Fibroblast of skin of right biceps (primary cell): Measurements from ENCODE around the gene CLEC16A.

Experiments used
- DNase-seq: peaks from one replicate; pipeline ENCODE4 v3.0.0-alpha.2; 2013

CLEC16A gene

GRCh38 chr16:10990378-10990777, 46.0 kb downstream of the CLEC16A start:
- DNase-seq, result no peak

GRCh38 chr16:10992112-10992511, 47.7 kb downstream of the CLEC16A start:
- peak; percentile 80 for DNase-seq

- peak; percentile 84 for DNase-seq
These were observed 48.4 kb downstream of the CLEC16A start for GRCh38 chr16:10992797-10993196.

DNA sequence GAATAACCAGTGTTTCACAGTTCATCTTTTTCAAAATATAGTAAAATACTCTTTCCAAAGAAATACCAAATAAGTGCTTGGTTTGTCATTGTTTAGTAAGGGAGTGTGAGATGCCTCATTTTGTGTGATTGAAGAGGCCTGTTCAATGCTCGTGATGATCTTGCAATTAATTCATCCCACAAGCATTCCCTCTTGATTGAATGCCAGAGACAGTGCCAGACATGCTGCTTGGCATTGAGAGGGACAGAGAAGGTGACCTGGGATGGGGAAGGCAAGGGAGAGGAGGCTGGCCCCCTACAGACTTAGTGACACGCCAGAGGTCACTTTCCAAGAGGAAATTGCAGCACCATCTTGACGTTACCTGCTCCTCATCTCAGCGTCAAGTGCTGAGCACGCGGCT, 49.3 kb downstream of the CLEC16A start:
- DNase-seq, result no peak

- DNase-seq, result no peak
These were observed 50.2 kb downstream of the CLEC16A start for GRCh38 chr16:10994571-10994970.

GRCh38 chr16:10995565-10995964, 51.2 kb downstream of the CLEC16A start:
- no peak for DNase-seq

GRCh38 chr16:10997485-10997884, 53.1 kb downstream of the CLEC16A start:
- DNase-seq, result no peak

DNA sequence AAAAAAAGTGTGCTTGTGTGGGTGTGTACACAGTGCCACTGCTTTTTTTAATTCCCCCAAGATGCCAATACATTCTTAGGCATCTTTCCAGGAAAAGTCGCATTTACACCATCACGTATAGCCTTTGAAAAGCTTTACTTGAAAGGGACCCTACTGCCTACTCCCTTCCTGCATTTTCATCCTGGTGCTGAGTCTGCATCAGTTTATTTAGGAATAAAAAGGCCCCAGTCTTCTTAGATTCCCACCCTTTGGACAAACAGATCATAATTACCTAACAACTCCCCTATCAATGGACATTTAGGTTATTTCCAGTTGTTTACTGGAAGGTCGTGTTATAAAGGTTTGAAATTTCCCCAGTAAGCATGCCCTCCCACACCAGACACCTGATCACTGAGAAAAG, 54.9 kb downstream of the CLEC16A start:
- DNase-seq, result no peak

DNA sequence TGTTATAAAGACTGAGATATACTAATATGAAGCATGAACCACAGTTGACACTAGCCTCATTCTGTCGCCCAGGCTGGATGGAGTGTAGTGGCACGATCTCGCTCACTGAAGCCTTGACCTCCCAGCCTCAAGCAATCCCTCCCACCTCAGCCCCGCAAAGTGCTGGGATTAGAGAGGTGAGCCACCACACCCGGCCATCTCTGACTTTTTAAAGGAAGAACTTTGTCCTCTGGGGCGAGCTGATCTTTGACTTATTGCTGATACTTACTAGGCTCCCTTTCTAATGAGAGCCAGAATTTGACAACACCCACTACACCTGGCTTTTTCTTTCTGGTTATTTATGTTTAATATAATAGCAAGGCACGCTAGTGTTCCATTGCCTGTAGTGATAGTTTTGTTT, 57.2 kb downstream of the CLEC16A start:
- DNase-seq, result no peak

DNA sequence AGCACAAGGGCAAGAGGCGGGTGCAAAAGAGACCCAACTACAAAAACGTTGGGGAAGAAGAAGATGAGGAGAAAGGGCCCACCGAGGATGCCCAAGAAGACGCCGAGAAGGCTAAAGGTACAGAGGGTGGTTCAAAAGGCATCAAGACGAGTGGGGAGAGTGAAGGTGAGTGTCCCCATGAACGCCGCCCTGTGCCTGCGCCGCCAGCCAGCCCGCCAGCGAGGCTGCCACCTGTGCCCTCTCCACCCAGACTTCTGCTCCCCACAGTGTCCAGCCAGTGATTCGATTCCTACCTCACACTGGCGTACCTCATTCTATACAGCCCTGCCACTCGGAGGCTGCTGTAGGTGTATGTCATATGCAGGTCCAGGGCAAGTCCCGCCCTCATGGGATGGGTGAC, 58.8 kb downstream of the CLEC16A start:
- no peak for DNase-seq

DNA sequence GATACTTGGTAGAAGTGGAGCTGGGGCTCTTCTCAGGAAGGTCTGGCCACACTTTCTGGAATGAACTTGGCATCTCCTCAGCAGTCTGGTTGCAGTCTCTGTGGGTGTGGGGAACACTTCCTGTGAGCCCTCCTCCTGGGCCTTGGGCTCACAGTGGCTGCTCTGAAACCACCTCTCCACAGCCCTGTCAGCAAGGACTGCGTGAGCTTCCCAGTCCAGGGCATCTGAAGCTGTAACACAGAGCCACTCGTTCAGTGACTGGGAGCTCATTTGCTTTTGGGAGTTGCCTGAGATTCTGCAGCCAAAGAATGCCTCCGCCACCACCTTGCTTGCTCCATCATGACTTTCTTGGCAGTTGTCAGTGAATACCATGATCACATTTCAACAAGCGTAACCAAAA, 60.0 kb downstream of the CLEC16A start:
- DNase-seq, result peak; percentile 76

- DNase-seq, result peak; percentile 87
These were observed 60.7 kb downstream of the CLEC16A start for GRCh38 chr16:11004973-11005610.

- DNase-seq, result peak; percentile 79
These were observed 61.2 kb downstream of the CLEC16A start for GRCh38 chr16:11005611-11005975.

DNA sequence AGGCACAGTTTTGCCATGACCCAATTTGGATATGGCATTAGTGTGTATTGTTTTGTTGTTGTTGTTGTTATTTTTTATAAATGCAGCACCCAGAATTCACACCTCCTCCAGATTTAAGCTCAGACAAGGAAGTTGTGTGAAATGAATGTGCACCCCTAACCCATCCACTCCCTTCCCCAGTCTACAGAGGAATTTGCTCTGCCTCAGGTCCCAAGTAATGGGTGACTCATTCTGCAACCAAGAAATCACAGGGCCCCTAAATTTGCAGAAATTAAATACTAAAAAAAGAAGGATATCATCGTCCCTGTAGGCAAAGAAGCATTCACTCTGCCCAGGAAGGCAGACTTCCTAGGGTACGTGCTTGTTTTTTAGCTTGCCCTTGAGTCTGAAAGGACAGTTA, 62.3 kb downstream of the CLEC16A start:
- DNase-seq, result peak; percentile 41

- DNase-seq, result no peak
These were observed 63.4 kb downstream of the CLEC16A start for GRCh38 chr16:11007714-11008280.

- DNase-seq, result no peak
These were observed 64.8 kb downstream of the CLEC16A start for GRCh38 chr16:11009027-11009755.

DNA sequence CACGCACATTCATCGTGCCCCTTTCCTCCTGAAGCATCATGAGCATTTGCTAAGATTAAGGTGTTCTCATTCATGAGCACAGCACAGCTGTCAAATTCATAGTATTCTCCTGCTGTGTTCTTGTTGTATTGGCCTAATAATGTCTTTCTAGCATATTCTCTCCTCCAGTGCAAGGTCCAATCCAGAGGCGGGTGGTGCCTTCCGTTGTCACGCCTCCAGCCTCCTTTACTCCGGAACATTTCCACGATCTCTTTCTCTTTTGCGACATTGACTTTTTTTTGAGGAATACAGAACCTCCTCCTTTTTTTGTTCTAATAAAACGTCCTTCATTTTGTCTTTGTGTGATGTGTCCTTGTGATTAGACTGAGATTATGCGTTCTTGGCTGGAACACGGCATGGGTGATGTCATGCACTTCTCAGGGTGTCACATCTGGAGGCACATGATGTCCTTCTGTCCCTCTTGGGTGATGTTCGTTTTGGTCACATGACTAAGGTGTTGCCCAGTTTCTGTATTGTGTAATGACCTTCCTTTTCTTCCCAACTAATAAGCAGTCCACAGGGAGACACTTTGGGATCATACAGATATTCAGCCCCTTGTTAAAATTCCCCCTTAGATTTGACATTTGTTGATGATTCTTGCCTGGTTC, 66.3 kb downstream of the CLEC16A start:
- DNase-seq, result no peak

DNA sequence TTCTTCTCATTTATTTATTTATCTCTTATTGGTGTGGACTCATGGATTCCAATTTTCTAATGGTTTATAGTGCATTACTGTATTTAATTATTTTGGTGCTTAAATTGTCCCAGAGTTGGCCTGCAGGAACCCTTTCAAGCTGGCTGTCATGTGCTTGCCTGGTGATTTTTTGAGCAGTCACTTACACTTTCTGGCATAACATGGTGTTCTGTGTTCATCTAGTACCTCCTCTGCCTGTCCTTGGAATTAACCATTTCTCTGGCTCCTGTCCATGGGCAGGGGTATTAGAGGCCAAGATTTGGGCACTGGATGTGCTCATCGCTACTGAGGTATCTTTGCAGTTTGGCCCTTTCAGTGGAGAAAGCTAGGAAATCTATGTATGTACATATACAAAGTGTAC, 67.0 kb downstream of the CLEC16A start:
- no peak for DNase-seq

- DNase-seq, result no peak
These were observed 68.5 kb downstream of the CLEC16A start for GRCh38 chr16:11012841-11013240.

GRCh38 chr16:11014136-11014535, 69.8 kb downstream of the CLEC16A start:
- no peak for DNase-seq

DNA sequence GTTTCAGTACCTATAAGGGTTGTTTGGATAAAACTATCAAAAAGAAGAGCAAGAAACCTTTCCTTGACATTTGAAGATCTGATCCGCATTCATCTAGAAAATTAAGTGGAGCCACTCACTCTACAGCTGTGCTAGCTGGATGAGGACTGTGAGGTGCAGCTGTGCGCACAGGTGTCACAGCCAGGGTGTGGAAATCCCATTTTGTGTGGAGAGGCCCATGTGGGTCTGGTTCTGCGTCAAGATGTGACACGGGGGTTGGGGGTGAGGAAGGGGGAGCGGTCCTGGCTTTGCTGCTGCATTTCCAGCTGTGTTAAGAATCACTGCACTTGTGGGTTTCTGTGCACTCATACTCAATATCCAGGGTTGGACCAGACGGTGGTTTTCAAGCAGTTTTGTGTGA, 70.7 kb downstream of the CLEC16A start:
- no peak for DNase-seq

- no peak for DNase-seq
These were observed 71.2 kb downstream of the CLEC16A start for GRCh38 chr16:11015607-11016006.

- DNase-seq, result no peak
These were observed 72.2 kb downstream of the CLEC16A start for GRCh38 chr16:11016524-11016988.

- DNase-seq, result peak; percentile 76
These were observed 72.6 kb downstream of the CLEC16A start for GRCh38 chr16:11016993-11017392.
